Dedifferentiated amniotic fluid mesenchymal stem cell (primary cell): ENCODE measurements around the gene FXYD6.
A peak's percentile ranks its signal among the peaks of the same experiment; 100 is the strongest.

Source experiments
- DNase-seq: peaks from one replicate; pipeline ENCODE4 v3.0.0-alpha.2; 2016; ENCODE audit errors: extremely low spot score

The FXYD6 gene

DNA sequence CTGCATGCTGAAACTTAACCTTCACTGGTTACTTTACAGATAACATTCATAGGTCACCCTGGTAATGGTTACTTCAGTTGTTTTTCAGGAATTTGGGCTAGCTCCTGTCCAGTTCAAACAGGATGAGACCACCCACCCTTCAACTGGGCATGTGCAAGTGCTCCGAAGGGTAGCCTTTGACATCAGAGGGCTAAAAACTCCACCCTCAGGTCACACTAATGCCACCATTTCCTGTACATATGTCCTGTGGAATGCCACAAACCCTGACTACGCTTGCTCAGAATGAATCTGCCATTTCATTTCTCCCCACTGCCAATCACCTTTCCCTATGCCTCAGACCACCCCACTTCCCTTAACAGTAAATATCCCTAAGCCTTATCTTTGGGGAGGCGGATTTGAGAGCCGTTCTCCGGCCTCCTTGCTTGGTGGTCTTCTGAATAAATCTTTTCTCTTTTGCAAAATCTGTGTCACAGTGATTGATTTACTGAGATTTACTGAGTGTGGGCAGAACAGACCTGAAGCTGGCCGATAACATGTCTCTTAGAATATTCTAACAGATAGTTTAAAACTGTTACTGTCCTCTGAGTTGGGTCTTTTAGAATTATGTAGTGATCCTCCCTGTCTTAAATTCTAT lies 26.6 kb downstream of the FXYD6 start:
- DNase-seq: no peak

DNA sequence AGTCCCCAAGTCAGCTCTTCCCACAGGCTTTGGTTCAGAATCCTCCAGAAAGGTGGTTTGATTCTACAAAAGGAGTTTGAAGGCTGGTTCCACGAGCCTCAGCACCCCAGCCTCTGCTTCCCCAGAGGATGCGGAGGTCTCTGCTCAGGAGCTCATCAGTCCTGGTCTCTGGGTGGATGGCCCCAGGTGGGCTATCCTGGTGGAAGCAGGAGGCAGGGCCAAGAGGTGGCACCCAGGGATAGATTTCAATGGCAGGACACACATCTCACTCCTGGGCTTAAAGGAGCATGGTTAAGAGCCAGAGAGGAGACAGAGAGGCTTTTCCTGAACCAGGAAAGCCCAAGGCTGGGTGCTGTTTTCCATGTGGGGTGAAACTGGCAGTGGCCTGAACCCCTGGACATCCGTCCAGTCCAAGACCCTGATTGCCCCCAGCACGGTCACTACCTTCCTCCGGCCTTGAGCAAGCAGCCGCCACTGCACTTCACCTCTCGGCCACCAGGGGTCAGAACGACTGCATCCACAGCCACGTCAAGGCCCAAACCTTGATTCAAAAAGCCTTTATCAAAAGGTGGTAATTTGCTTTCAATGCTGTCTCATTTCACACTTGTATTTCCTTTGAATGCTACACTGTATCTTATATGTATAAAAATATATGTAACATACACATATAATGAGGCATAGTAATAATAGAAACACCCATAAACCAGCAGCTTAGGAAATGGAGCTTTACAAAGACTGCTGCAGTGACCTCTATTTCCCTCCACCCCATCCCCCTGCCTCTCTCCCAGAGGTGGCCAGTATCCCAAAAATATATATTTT lies 32.6 kb downstream of the FXYD6 start:
- peak; percentile 44 for DNase-seq

GRCh38 chr11:117842131-117842941 lies 34.1 kb downstream of the FXYD6 start:
- DNase-seq: no peak

- DNase-seq: no peak
These were observed 34.9 kb downstream of the FXYD6 start for GRCh38 chr11:117841551-117842031.

DNA sequence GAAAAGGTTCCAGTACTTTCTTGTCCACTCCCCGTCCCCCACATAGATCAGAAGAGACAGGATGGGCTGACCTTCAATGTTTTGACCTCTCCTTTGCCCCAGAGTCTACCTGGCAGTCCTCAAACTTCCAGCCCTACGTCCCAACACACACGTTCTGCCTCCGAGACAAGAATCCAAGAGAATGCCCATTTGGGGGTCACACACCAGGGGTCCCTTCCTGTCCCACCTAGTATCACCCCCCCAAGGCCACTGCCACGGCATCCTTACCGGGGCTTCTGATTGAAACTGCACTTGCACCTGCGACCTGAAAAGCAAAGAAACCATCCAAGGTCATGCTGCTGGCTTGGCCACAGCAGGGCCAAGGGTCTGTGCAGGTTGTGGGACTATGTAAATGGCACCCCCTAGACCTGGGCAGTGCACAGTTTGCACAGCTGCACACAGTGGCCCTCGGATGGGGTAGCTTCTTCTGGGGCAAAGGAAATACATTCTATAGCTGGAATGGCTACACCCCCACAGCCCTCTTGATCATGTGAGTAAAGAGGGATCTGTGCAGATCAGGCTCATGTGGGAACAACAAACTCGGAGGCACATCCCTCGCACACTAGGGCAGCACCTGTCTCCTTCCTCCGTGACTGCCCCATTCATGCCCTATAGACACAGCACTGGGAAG lies 35.4 kb downstream of the FXYD6 start:
- no peak for DNase-seq

GRCh38 chr11:117839936-117840813 lies 36.3 kb downstream of the FXYD6 start:
- DNase-seq: no peak

DNA sequence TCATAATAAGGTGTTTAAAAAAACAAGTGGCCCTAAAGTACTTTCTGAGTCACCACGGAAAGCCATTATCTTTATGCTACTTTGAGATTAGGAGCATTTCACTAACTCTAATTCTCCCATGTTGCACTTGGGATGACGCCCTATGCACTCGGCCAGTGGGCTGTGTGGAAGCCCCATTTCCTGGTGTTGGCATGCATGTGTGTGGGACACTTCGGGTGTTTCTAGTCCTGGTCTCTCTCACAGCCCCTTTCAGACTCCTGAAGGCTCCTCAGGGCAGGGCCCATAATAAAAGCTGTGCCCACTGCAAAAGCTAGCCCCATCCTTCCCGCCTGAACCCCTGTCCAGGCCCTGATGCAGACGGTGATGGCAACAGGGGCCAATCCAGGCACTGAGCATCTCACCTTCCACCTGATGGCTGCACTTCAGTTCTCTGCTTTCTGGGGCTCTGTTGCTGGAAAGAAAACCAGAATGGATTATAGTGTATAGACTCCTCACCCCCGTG lies 37.0 kb downstream of the FXYD6 start:
- DNase-seq: no peak

- DNase-seq: no peak
These were observed 37.6 kb downstream of the FXYD6 start for GRCh38 chr11:117838901-117839300.

DNA sequence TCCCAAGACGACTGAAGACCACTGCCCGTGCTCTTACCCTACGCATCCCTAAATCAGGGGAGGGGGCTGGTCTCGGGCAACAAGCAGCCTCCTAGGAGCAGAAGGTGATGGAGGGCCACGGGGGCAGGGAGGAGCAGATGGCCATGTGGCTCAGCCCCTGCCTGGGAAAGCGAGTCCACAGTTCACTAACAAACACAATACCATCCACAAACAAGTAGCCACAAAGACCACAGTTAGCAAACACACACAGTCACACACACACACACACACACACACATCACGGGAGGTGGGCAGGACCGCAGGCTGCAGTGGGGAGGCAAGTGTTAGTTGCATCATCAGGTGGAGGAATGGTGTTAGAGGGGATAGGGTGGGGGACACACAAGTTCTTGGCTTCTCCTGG lies 38.7 kb downstream of the FXYD6 start:
- DNase-seq: no peak

DNA sequence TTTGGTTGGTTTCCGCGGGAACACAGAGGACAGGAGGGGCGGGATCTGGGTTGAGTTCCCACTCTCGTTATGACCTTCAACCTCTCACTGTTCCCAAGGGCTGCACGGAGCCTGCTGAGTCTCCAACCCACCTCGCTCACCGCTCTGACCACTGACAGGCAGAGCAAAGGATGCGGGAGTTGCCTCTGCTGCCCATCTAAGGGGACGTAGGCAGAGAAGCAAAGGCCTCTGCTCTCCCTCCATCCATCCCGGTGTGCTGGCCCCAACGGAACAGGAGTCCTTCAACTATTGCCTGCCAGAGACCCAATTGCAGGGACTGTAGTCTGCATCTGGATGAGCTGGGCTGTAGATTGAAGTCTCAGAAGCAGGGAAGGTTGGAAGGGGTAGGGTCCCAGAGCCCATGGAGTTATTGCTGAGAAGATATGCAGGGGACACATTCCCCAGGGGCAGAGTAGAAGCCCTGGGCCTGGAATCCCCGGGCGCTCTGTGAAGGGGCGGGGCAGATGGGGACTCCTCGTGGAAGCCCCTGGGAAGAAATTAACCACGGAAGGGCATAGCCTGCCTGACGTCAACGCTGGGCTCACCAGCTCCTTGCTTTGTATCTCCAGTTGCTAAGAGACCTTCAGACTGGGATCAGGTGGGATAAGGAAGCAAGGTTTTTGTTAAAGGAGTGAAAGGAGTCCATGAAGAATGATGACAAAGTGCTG lies 39.2 kb downstream of the FXYD6 start:
- no peak for DNase-seq

DNA sequence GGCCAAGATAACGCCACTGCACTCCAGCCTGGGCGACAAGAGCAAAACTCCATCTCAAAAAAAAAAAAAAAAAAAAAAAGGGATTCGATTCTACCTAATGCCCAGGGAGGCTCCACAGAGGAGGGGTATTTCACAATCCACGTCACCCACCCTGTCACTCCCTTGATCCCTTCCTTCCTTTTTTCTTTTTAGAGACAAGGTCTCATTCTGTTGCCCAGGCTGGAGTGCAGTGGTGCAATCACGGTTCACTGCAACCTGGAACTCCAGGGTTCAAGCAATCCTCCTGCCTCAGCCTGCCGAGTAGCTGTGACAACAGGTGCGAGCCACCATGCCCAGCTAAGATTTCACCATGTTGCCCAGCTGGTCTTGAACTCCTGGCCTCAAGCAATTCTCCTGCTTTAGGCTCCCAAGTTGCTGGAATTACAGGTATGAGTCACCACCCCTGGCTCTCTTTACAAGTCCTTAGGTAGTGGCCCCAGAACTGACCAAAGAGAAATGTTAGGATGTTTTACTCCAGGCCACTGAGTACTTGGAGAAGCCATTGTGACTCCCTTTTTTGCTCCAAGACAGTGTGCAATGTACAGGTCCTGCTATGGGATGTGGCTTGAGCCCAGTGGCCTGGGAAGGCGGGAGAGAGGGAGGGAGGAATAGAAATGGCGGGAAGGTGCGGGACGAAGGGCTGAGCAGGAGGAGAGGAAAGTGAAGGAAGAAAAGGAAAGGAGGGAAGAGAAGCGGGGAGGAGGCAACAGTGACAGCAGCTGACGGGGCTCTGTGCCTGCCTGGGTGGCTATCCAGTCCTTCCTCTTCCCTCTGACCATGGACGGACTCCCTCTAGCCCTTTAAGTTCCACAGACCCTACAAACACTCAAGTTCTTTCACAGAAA lies 40.1 kb downstream of the FXYD6 start:
- DNase-seq: no peak

DNA sequence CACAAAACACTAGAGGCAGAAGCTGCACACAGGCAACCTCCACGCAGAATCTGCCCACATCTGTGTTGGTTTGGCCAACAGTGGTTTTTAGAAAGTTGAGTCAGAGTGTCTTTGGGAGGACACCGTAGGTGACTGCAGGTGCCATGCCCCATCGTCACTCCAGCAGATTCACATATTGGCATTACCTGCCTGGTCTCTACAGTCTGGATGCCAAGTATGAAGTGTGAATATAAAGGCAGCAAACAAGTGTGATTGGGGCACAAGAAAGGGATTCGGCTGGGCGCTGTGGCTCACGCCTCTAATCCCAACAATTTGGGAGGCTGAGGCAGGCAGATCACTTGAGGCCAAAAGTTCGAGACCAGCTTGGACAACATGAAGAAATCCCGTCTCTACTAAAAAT lies 40.9 kb downstream of the FXYD6 start:
- no peak for DNase-seq

DNA sequence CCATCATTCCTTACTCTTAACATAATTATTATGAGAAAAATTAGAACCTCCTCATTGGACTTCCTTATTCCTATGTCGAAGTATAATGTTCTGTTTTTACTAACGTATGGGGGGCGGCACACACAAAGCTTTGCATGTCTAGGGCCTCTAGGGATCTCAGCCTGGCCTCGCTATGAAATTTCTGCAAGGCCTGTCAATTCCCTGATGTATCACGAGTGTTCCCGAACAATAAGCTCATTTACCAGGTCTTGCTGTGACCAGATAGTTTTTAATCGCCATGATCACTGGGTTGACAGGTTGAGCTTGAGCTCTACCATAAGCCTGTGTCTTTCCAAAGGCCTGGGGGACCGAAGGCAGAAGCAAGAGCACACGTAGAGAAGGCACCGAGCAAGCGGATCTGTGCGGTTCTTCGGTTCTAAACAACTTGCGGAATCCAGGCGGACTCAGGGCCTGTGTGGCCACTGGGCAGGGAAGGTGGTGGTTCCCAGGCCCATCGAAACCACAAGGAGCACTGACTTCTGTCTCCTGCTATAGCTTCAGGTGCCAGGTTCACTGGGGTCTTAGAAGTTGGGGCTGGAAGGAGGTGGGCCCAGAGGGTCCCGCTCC lies 41.5 kb downstream of the FXYD6 start:
- no peak for DNase-seq

DNA sequence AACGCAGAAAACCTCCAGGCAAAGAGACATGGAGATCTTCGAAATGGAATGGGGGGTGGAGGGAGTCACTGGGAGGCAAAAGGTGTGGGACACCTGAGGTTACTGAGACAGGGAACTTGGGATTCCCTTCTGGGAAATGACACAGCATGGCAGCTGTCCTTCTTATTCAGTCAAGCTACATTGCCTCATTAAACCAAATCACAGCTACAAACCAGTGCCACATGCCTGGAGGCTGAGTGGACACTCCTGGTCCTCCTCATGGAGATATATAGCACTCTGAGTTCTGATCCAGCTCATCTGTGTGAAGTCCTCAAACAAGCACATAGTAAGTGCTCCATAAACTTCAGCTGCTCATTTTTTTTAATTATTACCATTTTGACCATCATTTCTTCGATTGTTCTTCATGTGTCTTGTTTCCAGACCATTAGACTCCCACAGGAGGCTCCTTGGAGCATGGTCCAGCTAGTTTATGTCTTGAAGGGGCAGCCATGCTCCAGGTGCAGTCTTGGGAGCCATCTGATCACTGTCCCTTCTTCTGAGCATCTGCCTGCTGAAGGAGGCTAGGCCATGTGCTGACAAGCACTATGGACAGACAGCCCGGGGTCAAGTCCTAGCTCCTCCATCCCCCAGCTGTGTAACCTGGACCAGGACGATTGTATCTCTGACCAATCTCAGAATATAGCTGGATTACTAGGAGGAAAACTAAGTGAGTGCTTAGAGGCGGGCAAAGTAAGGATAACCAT lies 42.2 kb downstream of the FXYD6 start:
- no peak for DNase-seq

DNA sequence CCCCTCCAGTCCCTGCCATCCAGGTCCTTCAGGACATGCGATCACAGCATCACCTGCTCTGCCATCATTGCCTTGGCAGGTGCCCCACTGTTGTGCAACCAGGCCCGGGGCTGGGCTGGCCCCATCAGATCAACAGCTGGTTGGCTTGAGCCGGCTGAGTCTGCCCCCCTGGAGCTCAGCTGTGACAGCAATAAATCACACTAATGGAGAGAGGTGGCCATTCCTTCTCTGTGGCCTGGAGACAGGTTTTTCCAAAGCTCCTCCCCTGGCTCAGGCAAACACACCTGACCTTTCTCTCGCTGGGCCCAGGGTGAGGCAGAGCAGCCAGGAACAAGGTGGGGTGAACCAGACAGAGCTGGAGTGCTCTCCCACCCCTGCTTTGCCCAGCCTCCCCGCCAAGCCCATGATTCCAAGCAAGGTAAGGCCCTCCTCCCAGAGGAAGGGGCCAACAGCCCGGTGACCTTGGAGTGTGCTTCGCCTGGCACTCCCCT lies 43.0 kb downstream of the FXYD6 start:
- DNase-seq: no peak

- no peak for DNase-seq
These were observed 43.9 kb downstream of the FXYD6 start for GRCh38 chr11:117832511-117832910.

DNA sequence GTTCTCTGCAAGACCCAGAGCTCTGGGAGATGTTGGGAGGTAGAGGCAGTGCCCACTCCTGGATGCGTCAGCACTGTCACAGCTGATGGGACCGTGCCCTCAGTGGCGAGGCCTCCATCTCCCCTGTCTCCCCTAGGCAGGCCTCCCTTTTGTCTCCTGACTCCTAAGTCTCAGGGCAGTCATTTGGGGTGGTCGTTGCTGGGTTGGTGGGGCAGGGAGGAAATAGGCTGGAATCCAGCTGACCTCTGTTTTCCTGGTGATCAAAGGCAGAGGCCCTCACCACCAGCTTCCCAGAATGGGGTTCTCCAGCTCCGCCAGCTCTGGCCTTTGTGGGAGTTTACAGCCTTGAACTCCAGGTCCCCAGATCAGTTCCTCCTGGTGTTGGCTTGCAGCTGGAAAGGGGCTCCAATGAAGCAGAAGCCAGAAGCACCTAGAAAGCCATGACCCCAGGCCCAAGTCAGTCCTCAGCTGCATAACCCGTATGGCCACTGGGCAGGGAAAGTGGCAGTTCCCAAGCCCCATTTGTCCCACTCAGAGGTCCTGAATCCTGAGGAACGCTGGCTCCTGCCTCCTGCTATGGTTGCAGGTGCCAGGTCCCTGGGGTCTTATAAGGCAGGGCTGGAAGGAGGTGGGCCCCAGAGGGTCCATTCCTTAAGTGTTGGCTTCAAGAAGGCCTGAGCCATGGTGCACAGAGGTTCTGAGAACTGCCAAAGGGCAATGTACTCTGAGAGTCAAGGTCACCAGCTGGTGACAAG lies 44.6 kb downstream of the FXYD6 start:
- DNase-seq: no peak
